H9 (cell line): ENCODE data around the gene GAMT. TPM values are rescaled to one million over a fixed set of nuclear protein-coding genes. Genes with fewer than 3 reads are reported as not detected.

Source experiments
- DNase-seq: peaks from one replicate; pipeline ENCODE4 v3.0.0-alpha.2; 2017
- H2AFZ ChIP-seq: one replicate; pipeline ENCODE4 v1.6.1; 2013; ENCODE audit warnings: mild to moderate bottlenecking, low read length, control low read depth, moderate library complexity
- H2AK5ac ChIP-seq: 2 replicates; pipeline ENCODE4 v1.6.1; 2013; ENCODE audit warnings: low read length, control low read depth, mixed read lengths; ENCODE audit not compliant: insufficient read length
- H2BK120ac ChIP-seq: one replicate; pipeline ENCODE4 v1.6.1; 2013; ENCODE audit warnings: low read depth, mild to moderate bottlenecking, low read length, control low read depth, inconsistent platforms; ENCODE audit not compliant: poor library complexity, severe bottlenecking
- H2BK12ac ChIP-seq: 2 replicates; pipeline ENCODE4 v1.6.1; 2013; ENCODE audit warnings: low read length, control low read depth, mixed read lengths, low read depth; ENCODE audit not compliant: insufficient read length
- H2BK15ac ChIP-seq: 2 replicates; pipeline ENCODE4 v1.6.1; 2013; ENCODE audit warnings: low read depth, low read length, control low read depth
- H2BK20ac ChIP-seq: one replicate; pipeline ENCODE4 v1.6.1; 2013; ENCODE audit warnings: low read depth, mild to moderate bottlenecking, low read length, control low read depth, inconsistent platforms; ENCODE audit not compliant: poor library complexity, severe bottlenecking
- H2BK5ac ChIP-seq: 2 replicates; pipeline ENCODE4 v1.6.1; 2013; ENCODE audit warnings: low read length, control low read depth, mixed read lengths; ENCODE audit not compliant: insufficient read length
- H3K14ac ChIP-seq: 2 replicates; pipeline ENCODE4 v1.6.1; 2013; ENCODE audit warnings: low read length, control low read depth; ENCODE audit not compliant: insufficient read depth
- H3K18ac ChIP-seq: 2 replicates; pipeline ENCODE4 v1.6.1; 2013; ENCODE audit warnings: low read depth, mild to moderate bottlenecking, mixed read lengths, low read length, control low read depth; ENCODE audit not compliant: insufficient read length
- H3K23ac ChIP-seq: 2 replicates; pipeline ENCODE4 v1.6.1; 2013; ENCODE audit warnings: low read length, control low read depth, mixed read lengths, low read depth; ENCODE audit not compliant: insufficient read length
- H3K23me2 ChIP-seq: 2 replicates; pipeline ENCODE4 v1.6.1; 2013; ENCODE audit warnings: low read depth, mild to moderate bottlenecking, mixed read lengths, low read length, control low read depth; ENCODE audit not compliant: insufficient read length, poor library complexity, severe bottlenecking
- H3K27ac ChIP-seq: 2 replicates; pipeline ENCODE4 v1.5.1; 2013; ENCODE audit warnings: low read length, control low read depth, mixed read lengths, low read depth; ENCODE audit not compliant: insufficient read length
- H3K27me3 ChIP-seq: 2 replicates; pipeline ENCODE4 v1.6.1; 2013; ENCODE audit warnings: low read length, control low read depth, inconsistent platforms; ENCODE audit not compliant: insufficient read depth
- H3K4ac ChIP-seq: 2 replicates; pipeline ENCODE4 v1.6.1; 2013; ENCODE audit warnings: low read depth, mild to moderate bottlenecking, control low read depth, inconsistent platforms, low read length, moderate library complexity
- H3K4me1 ChIP-seq: 2 replicates; pipeline ENCODE4 v1.6.1; 2013; ENCODE audit warnings: low read length, control low read depth, inconsistent platforms; ENCODE audit not compliant: insufficient read depth
- H3K4me2 ChIP-seq: 2 replicates; pipeline ENCODE4 v1.6.1; 2013; ENCODE audit warnings: low read length, control low read depth, mixed read lengths; ENCODE audit not compliant: insufficient read length, insufficient read depth
- H3K56ac ChIP-seq: 2 replicates; pipeline ENCODE4 v1.6.1; 2013; ENCODE audit warnings: low read depth, mild to moderate bottlenecking, mixed read lengths, low read length, control low read depth; ENCODE audit not compliant: insufficient read length
- H3K79me1 ChIP-seq: 2 replicates; pipeline ENCODE4 v1.6.1; 2013; ENCODE audit warnings: low read depth, mild to moderate bottlenecking, moderate library complexity, low read length, control low read depth, inconsistent platforms; ENCODE audit not compliant: insufficient read depth, poor library complexity, severe bottlenecking
- H3K79me2 ChIP-seq: 2 replicates; pipeline ENCODE4 v1.6.1; 2013; ENCODE audit warnings: low read length, control low read depth, inconsistent platforms; ENCODE audit not compliant: insufficient read depth
- H3K9ac ChIP-seq: 2 replicates; pipeline ENCODE4 v1.6.1; 2013; ENCODE audit warnings: low read length, control low read depth, mixed read lengths; ENCODE audit not compliant: insufficient read length; ENCODE audit errors: extremely low read depth
- H3K9me3 ChIP-seq: one replicate; pipeline ENCODE4 v1.6.1; 2013; ENCODE audit warnings: low read depth, low read length, inconsistent platforms; ENCODE audit not compliant: control insufficient read depth
- H3T11ph ChIP-seq: one replicate; pipeline ENCODE4 v1.6.1; 2013; ENCODE audit warnings: mild to moderate bottlenecking, low read length, control low read depth, inconsistent platforms
- H4K20me1 ChIP-seq: one replicate; pipeline ENCODE4 v1.6.1; 2013; ENCODE audit not compliant: control insufficient read depth, insufficient read length, insufficient read depth
- H4K5ac ChIP-seq: 2 replicates; pipeline ENCODE4 v1.6.1; 2013; ENCODE audit warnings: low read depth, mild to moderate bottlenecking, mixed read lengths, low read length, control low read depth; ENCODE audit not compliant: insufficient read length
- H4K8ac ChIP-seq: replicated peaks from 2 replicates; pipeline ENCODE4 v1.6.1; 2013; ENCODE audit warnings: low read length, control low read depth, mixed read lengths, low read depth; ENCODE audit not compliant: insufficient read length
- H4K91ac ChIP-seq: 2 replicates; pipeline ENCODE4 v1.6.1; 2013; ENCODE audit warnings: low read depth, mild to moderate bottlenecking, moderate library complexity, mixed read lengths, low read length, control low read depth; ENCODE audit not compliant: insufficient read length
- H3K27ac Mint-ChIP-seq, 3 experiments: 2 replicates in 2 of 3; 3 replicates in 1 of 3; pipeline ENCODE4 v1.8.0; 2020 to 2021; ENCODE audit warnings: mixed read lengths in 3 of 3, mild to moderate bottlenecking in 1 of 3, moderate library complexity in 1 of 3
- H3K27me3 Mint-ChIP-seq: 2 replicates; pipeline ENCODE4 v1.8.0; 2021; ENCODE audit warnings: low read depth, mild to moderate bottlenecking, moderate library complexity, mixed read lengths
- H3K36me3 Mint-ChIP-seq, 3 experiments: 2 replicates in 2 of 3; 3 replicates in 1 of 3; pipeline ENCODE4 v1.8.0; 2020 to 2021; ENCODE audit warnings: low read depth in 3 of 3, mixed read lengths in 3 of 3; ENCODE audit not compliant: insufficient read depth in 1 of 3
- H3K4me1 Mint-ChIP-seq, 2 experiments: 2 replicates each; pipeline ENCODE4 v1.8.0; 2020; ENCODE audit warnings: mixed read lengths in 2 of 2
- H3K4me3 Mint-ChIP-seq, 2 experiments: 2 replicates in 1 of 2; 3 replicates in 1 of 2; pipeline ENCODE4 v1.8.0; 2020 to 2021; ENCODE audit warnings: mild to moderate bottlenecking in 2 of 2, mixed read lengths in 2 of 2, moderate library complexity in 1 of 2
- H3K9me3 Mint-ChIP-seq, 2 experiments: 2 replicates in 1 of 2; 3 replicates in 1 of 2; pipeline ENCODE4 v1.8.0; 2020; ENCODE audit warnings: mild to moderate bottlenecking in 2 of 2, mixed read lengths in 2 of 2, moderate library complexity in 1 of 2
- CTCF ChIP-seq: fragments of 200-600 bp; sonication (generic); conservative IDR thresholded peaks from 3 replicates; pipeline ENCODE4 v1.8.0; 2021; ENCODE audit warnings: antibody characterized with exemption, mild to moderate bottlenecking
- WGBS: extraction: QIAGEN DNeasy Blood & Tissue Kit; methylation state at CpG from one replicate; pipeline ENCODE4 v1.1.7; 2013; ENCODE audit warnings: missing lambda C conversion rate, low lambda C conversion rate, mixed read lengths; ENCODE audit not compliant: insufficient read length; ENCODE audit errors: extremely low coverage; 5-methylcytosine and 5-hydroxymethylcytosine counted together
- total RNA-seq: library from RNA; stranded (reverse); gene quantifications from 2 replicates; pipeline ENCODE4 v1.2.1, GENCODE V29; 2021

GAMT gene
- total RNA-seq, 1 experiment from 2014 or later: 26.6 TPM

DNA sequence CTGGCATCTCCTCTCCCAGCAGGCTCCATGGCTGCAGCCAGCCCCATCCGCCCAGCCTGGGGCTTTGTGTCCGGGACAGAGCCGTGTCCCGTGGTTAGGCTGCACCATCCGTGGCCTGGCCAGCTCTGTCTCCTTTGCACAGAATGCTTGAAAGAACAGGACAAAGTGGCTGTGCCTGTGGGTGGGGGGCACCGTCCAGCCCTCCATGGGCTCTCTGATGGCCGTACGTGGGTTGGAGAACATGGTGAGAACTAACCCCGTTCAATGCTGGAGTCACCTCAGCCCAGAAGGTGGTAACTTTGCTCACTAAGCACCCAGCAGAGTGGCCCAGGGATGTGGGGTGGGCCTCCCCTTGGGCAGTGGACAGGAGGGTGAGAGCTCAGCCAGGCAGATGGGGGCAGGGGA lies 39.7 kb upstream of the GAMT start:
- H3K79me1 ChIP-seq: peaks cover 12% of the 10 kb centered on the region
- H3K27ac ChIP-seq: no peak overlapping the region
- H3K18ac ChIP-seq: no peak overlapping the region
- H3K23me2 ChIP-seq: peaks cover 5% of the 10 kb centered on the region
- H3K27ac Mint-ChIP-seq: peak overlapping the region in 1 of 3 experiments; percentile 92; a peak in 2 of 7 replicates
- no peak overlapping the region for H4K91ac ChIP-seq
- peaks cover 0 to 22% of the 10 kb centered on the region in 2 experiments for H3K4me1 Mint-ChIP-seq
- H3K9me3 Mint-ChIP-seq: no peaks in the 10 kb centered on the region
- H3K9me3 ChIP-seq: no peaks in the 10 kb centered on the region
- no CpG with 5 or more reads among the region's 9 CpGs for WGBS
- no peak overlapping the region; the same call in 1 of the 2 replicates for H3K14ac ChIP-seq
- H4K8ac ChIP-seq: no peak overlapping the region
- no peaks in the 10 kb centered on the region for H3K4me1 ChIP-seq
- H4K20me1 ChIP-seq: no peaks in the 10 kb centered on the region
- no peak overlapping the region for H2BK15ac ChIP-seq
- no peak overlapping the region for H3K4ac ChIP-seq
- no peaks in the 10 kb centered on the region for H3K27me3 ChIP-seq
- peaks cover 29 to 50% (median 41%) of the 10 kb centered on the region in 3 experiments for H3K36me3 Mint-ChIP-seq
- H2BK20ac ChIP-seq: no peak overlapping the region
- no peak overlapping the region for H2BK12ac ChIP-seq
- peaks cover 11% of the 10 kb centered on the region; the same call in 1 of the 2 replicates for H3K79me2 ChIP-seq
- DNase-seq: no peak
- H4K5ac ChIP-seq: no peak overlapping the region
- no peak overlapping the region for H2AFZ ChIP-seq
- no peak overlapping the region for H3K23ac ChIP-seq
- no peak overlapping the region for H3K9ac ChIP-seq
- H3K4me2 ChIP-seq: no peak overlapping the region
- no peak overlapping the region for H3K56ac ChIP-seq
- no peak overlapping the region for H3T11ph ChIP-seq
- H2BK5ac ChIP-seq: no peak overlapping the region
- H3K27me3 Mint-ChIP-seq: peaks cover 12% of the 10 kb centered on the region
- no peak overlapping the region for H2BK120ac ChIP-seq
- TF ChIP-seq CTCF: no peak
- peak overlapping the region; percentile 96 to 98 for H3K4me3 Mint-ChIP-seq
- H2AK5ac ChIP-seq: no peak overlapping the region
